ENCODE data around the gene FTSJ1.

Gene FTSJ1

GRCh38 chrX:48476919-48477318, 920 bp downstream of the FTSJ1 start:
- H3K27me3 Mint-ChIP-seq = no peaks in the 10 kb centered on the region
- ATAC-seq (no peak), DNase-seq (no peak)
- H3K4me1 Mint-ChIP-seq = peaks cover 32% of the 10 kb centered on the region
- peak overlapping the region; percentile 96 for H3K27ac Mint-ChIP-seq
- peak overlapping the region; percentile 91 for H3K4me3 Mint-ChIP-seq
- H3K36me3 Mint-ChIP-seq (ENCODE audit: low read depth) = peaks cover 28% of the 10 kb centered on the region
- no peaks in the 10 kb centered on the region for H3K9me3 Mint-ChIP-seq

GRCh38 chrX:48477960-48478755, 2.2 kb downstream of the FTSJ1 start:
- Mint-ChIP-seq H3K4me3 (peak overlapping the region; percentile 91), H3K27me3 (no peaks in the 10 kb centered on the region)

GRCh38 chrX:48478806-48479205, 2.8 kb downstream of the FTSJ1 start:
- Mint-ChIP-seq H3K36me3 (ENCODE audit: low read depth) (peaks cover 31% of the 10 kb centered on the region), H3K4me1 (peaks cover 32% of the 10 kb centered on the region), H3K27me3 (no peaks in the 10 kb centered on the region), H3K9me3 (no peaks in the 10 kb centered on the region), H3K27ac (peak overlapping the region; percentile 74), H3K4me3 (no peak overlapping the region)
- ATAC-seq = no peak
- DNase-seq = no peak

More at GRCh38 chrX:48477960-48478755, 2.2 kb downstream of the FTSJ1 start:
- Mint-ChIP-seq H3K36me3 (ENCODE audit: low read depth) (peaks cover 29% of the 10 kb centered on the region), H3K9me3 (no peaks in the 10 kb centered on the region), H3K27ac (peak overlapping the region; percentile 55), H3K4me1 (peaks cover 32% of the 10 kb centered on the region)
- no peak for DNase-seq
- ATAC-seq = no peak

- no peak overlapping the region for H3K4me3 Mint-ChIP-seq
- peak overlapping the region; percentile 52 for H3K27ac Mint-ChIP-seq
These were observed 4.1 kb downstream of the FTSJ1 start for GRCh38 chrX:48480142-48480541.

GRCh38 chrX:48480583-48480982, 4.6 kb downstream of the FTSJ1 start:
- H3K4me1 Mint-ChIP-seq = peaks cover 26% of the 10 kb centered on the region
- H3K9me3 Mint-ChIP-seq = no peaks in the 10 kb centered on the region
- H3K36me3 Mint-ChIP-seq (ENCODE audit: low read depth) = peaks cover 31% of the 10 kb centered on the region
- DNase-seq = no peak
- no peak overlapping the region for H3K4me3 Mint-ChIP-seq
- H3K27me3 Mint-ChIP-seq = no peaks in the 10 kb centered on the region
- ATAC-seq = no peak
- peak overlapping the region; percentile 52 for H3K27ac Mint-ChIP-seq

More at GRCh38 chrX:48480142-48480541, 4.1 kb downstream of the FTSJ1 start:
- ATAC-seq (no peak), DNase-seq (no peak)
- Mint-ChIP-seq H3K4me1 (peaks cover 27% of the 10 kb centered on the region), H3K36me3 (ENCODE audit: low read depth) (peaks cover 31% of the 10 kb centered on the region), H3K9me3 (no peaks in the 10 kb centered on the region), H3K27me3 (no peaks in the 10 kb centered on the region)

GRCh38 chrX:48482526-48482925, 6.5 kb downstream of the FTSJ1 start:
- H3K4me3 Mint-ChIP-seq = no peak overlapping the region
- no peaks in the 10 kb centered on the region for H3K9me3 Mint-ChIP-seq
- no peak overlapping the region for H3K27ac Mint-ChIP-seq
- no peak for DNase-seq
- no peak for ATAC-seq
- H3K4me1 Mint-ChIP-seq = peaks cover 17% of the 10 kb centered on the region
- peaks cover 23% of the 10 kb centered on the region for H3K36me3 Mint-ChIP-seq (ENCODE audit: low read depth)
- H3K27me3 Mint-ChIP-seq = no peaks in the 10 kb centered on the region

GRCh38 chrX:48487362-48487798, 11.4 kb downstream of the FTSJ1 start:
- H3K36me3 Mint-ChIP-seq (ENCODE audit: low read depth) = peaks cover 5% of the 10 kb centered on the region
- DNase-seq (no peak), ATAC-seq (no peak)
- no peaks in the 10 kb centered on the region for H3K9me3 Mint-ChIP-seq
- H3K27ac Mint-ChIP-seq = no peak overlapping the region
- no peak overlapping the region for H3K4me3 Mint-ChIP-seq
- H3K27me3 Mint-ChIP-seq = no peaks in the 10 kb centered on the region
- H3K4me1 Mint-ChIP-seq = no peaks in the 10 kb centered on the region

- Mint-ChIP-seq H3K9me3 (no peaks in the 10 kb centered on the region), H3K4me1 (no peaks in the 10 kb centered on the region), H3K27ac (no peak overlapping the region), H3K4me3 (no peak overlapping the region), H3K27me3 (no peaks in the 10 kb centered on the region), H3K36me3 (ENCODE audit: low read depth) (peaks cover 5% of the 10 kb centered on the region)
- DNase-seq (no peak), ATAC-seq (no peak)
These were observed 12.0 kb downstream of the FTSJ1 start for GRCh38 chrX:48488034-48488433.

GRCh38 chrX:48489296-48489695, 13.3 kb downstream of the FTSJ1 start:
- ATAC-seq = no peak
- no peaks in the 10 kb centered on the region for H3K27me3 Mint-ChIP-seq

GRCh38 chrX:48489892-48490291, 13.9 kb downstream of the FTSJ1 start:
- Mint-ChIP-seq H3K27me3 (no peaks in the 10 kb centered on the region), H3K27ac (no peak overlapping the region), H3K4me3 (no peak overlapping the region), H3K9me3 (no peaks in the 10 kb centered on the region), H3K4me1 (no peaks in the 10 kb centered on the region), H3K36me3 (ENCODE audit: low read depth) (peaks cover 4% of the 10 kb centered on the region)
- ATAC-seq = no peak
- no peak for DNase-seq

More at GRCh38 chrX:48489296-48489695, 13.3 kb downstream of the FTSJ1 start:
- H3K4me1 Mint-ChIP-seq = no peaks in the 10 kb centered on the region
- H3K9me3 Mint-ChIP-seq = no peaks in the 10 kb centered on the region
- no peak for DNase-seq
- H3K4me3 Mint-ChIP-seq = no peak overlapping the region
- H3K36me3 Mint-ChIP-seq (ENCODE audit: low read depth) = peaks cover 4% of the 10 kb centered on the region
- no peak overlapping the region for H3K27ac Mint-ChIP-seq

GRCh38 chrX:48490661-48491060, 14.7 kb downstream of the FTSJ1 start:
- Mint-ChIP-seq H3K4me1 (no peaks in the 10 kb centered on the region), H3K4me3 (no peak overlapping the region), H3K27ac (no peak overlapping the region), H3K9me3 (no peaks in the 10 kb centered on the region), H3K27me3 (no peaks in the 10 kb centered on the region), H3K36me3 (ENCODE audit: low read depth) (peaks cover 4% of the 10 kb centered on the region)
- no peak for ATAC-seq
- DNase-seq = no peak

- ATAC-seq (no peak), DNase-seq (no peak)
- Mint-ChIP-seq H3K27ac (no peak overlapping the region), H3K27me3 (no peaks in the 10 kb centered on the region), H3K4me1 (no peaks in the 10 kb centered on the region), H3K36me3 (ENCODE audit: low read depth) (peaks cover 4% of the 10 kb centered on the region), H3K9me3 (no peaks in the 10 kb centered on the region), H3K4me3 (no peak overlapping the region)
These were observed 15.8 kb downstream of the FTSJ1 start for GRCh38 chrX:48491809-48492208.

- Mint-ChIP-seq H3K27ac (no peak overlapping the region), H3K4me1 (no peaks in the 10 kb centered on the region), H3K27me3 (no peaks in the 10 kb centered on the region), H3K9me3 (no peaks in the 10 kb centered on the region), H3K4me3 (no peak overlapping the region), H3K36me3 (ENCODE audit: low read depth) (peaks cover under 1% of the 10 kb centered on the region)
- DNase-seq = no peak
- ATAC-seq = no peak
These were observed 16.4 kb downstream of the FTSJ1 start for GRCh38 chrX:48492293-48492910.

- DNase-seq = peak; percentile 18
- Mint-ChIP-seq H3K27me3 (no peaks in the 10 kb centered on the region), H3K9me3 (no peaks in the 10 kb centered on the region), H3K36me3 (ENCODE audit: low read depth) (no peaks in the 10 kb centered on the region), H3K27ac (no peak overlapping the region), H3K4me1 (peaks cover 4% of the 10 kb centered on the region), H3K4me3 (no peak overlapping the region)
- ATAC-seq = no peak
These were observed 17.9 kb downstream of the FTSJ1 start for GRCh38 chrX:48493890-48494364.

- Mint-ChIP-seq H3K4me1 (peaks cover 4% of the 10 kb centered on the region), H3K27me3 (no peaks in the 10 kb centered on the region), H3K36me3 (ENCODE audit: low read depth) (no peaks in the 10 kb centered on the region), H3K27ac (no peak overlapping the region), H3K9me3 (no peaks in the 10 kb centered on the region), H3K4me3 (no peak overlapping the region)
- DNase-seq (no peak), ATAC-seq (no peak)
These were observed 20.7 kb downstream of the FTSJ1 start for GRCh38 chrX:48496660-48497059.

Measured in activated naive CD8-positive, alpha-beta T cell treated with anti-CD3 and anti-CD28 coated beads, Interleukin-2, amount 50 U/mL, for 24 hours (primary cell).